ENCODE measurements around the gene KCNA4. TPM values are rescaled to one million over a fixed set of nuclear protein-coding genes. Genes with fewer than 3 reads are reported as not detected.
"Not testable (repeated sequence)": the region's sequence is repeated elsewhere in the genome, so short reads cannot be mapped to it uniquely, and the experiment has no call there.

Gene KCNA4
- total RNA-seq, 1 donor from 2014 or later = 0.06 TPM

- no peak for DNase-seq (ENCODE audit: low spot score)
Observed at GRCh38 chr11:30000986-30001750, 15.7 kb downstream of the KCNA4 start.

GRCh38 chr11:29996016-29996415, 20.8 kb downstream of the KCNA4 start:
- DNase-seq (ENCODE audit: low spot score) = no peak

DNA sequence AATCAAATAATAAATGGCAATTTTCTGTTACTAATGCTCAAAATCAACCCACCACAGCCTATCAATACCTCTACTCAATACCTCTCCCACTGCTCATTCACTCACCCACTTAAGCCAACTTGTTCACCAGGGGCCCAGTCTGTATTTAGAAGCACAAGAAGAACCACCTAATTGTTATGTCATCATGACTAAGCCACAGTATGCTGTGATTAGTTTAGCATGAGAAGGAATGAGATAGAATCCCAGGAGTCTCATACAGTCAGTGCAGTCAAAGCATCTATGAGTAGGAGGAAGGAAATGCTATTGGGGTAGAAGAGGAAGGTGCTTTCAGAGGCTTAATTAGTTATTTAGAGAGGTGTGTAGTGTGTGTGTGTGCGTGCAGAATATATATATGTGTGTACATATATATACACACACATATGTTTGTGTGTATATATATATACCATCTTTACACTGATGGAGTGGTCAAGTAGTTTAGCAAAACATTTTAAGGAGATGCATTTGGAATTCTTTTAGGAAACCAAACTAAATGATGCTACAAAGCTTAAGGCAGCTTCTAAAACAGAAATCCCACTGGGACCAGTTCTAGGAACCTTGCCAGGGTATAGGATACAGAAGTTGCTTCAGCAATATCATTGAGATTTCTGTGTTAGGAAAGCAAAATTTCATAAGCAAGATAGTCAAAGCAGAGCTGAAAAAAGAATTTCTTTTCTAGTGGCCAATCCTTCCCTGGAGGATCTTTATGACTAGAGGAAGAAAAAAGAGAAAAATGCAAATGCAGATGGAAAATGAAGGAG, 27.5 kb downstream of the KCNA4 start:
- no peak for DNase-seq (ENCODE audit: low spot score)

- no peak for DNase-seq (ENCODE audit: low spot score)
Observed at GRCh38 chr11:29985248-29985647, 31.6 kb downstream of the KCNA4 start.

DNA sequence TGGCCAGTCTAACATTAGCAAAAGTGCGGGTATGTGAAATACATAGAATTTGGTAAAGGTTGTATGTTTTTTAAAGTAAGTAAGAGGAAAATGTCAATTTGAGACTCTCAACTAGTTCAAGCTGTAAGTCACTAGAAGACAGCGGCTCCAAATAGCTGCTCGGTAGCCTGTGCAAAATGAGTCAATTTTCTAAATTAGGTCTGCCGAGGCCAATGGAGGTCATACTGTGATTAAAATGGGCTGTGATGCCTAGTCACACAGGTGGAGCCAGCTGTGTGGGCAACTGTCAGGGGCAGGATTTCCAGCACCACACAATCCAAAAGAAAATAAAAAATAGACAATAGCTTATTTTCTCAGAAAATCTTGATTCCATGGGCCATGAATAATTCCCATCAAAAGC, 32.3 kb downstream of the KCNA4 start:
- no peak for DNase-seq (ENCODE audit: low spot score)

- no peak for DNase-seq (ENCODE audit: low spot score)
Observed at GRCh38 chr11:29978549-29978948, 38.3 kb downstream of the KCNA4 start.

- not testable (repeated sequence) for DNase-seq (ENCODE audit: low spot score)
Observed at GRCh38 chr11:29975580-29975979, 41.2 kb downstream of the KCNA4 start.

DNA sequence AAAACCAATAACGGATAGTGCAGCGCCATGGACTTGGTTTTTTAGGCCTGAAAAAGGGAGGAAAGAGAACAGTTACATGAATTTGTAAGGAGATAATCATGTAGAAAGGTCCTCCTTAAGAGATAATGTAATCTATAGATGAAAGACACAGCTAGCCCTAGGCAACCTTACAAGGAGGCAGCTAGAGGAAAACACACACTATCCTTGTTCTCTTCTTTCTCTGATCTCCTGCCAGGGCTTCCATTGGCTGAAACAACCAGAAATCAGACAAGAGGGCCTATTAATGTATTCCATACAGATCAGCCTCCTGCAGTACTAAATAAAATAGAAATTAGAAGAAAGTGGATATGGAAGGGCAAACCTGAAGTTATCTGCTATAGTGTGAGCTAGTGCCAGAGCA, 53.0 kb downstream of the KCNA4 start:
- no peak for DNase-seq (ENCODE audit: low spot score)

- no peak for DNase-seq (ENCODE audit: low spot score)
Observed at GRCh38 chr11:29963036-29963435, 53.8 kb downstream of the KCNA4 start.

DNA sequence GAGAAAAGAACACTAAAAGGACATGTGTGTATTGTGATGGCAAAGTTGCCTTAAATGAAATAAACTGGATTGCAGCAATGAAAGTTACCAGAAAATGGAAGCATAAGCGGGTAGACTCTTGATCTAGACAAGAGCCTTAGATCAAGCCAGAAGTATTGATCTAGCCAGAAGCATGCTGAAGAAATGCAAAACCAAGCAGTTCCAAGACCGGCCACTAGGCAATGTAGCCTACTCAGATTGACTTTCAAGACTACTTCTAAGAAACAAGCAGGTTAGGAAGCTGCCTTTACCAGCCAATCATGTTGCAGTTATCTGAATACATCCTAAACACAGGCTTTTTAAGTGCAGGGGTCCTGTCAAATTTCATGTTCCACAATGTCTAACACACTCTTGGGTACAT, 54.6 kb downstream of the KCNA4 start:
- no peak for DNase-seq (ENCODE audit: low spot score)

Other genes with a start within 250 kb of the KCNA4 start
- not detected for gene FSHB, start 214.0 kb upstream of the KCNA4 start, total RNA-seq